HG02943 (cell line): ENCODE data around the gene EXOC3.

ENCODE experiments used
- ATAC-seq: cut with Tn5 transposase; IDR thresholded peaks from one replicate; pipeline ENCODE4 v1.9.1; 2021; ENCODE audit warnings: mild to moderate bottlenecking, low read depth, moderate library complexity; ENCODE audit not compliant: unreplicated experiment

Gene EXOC3

DNA sequence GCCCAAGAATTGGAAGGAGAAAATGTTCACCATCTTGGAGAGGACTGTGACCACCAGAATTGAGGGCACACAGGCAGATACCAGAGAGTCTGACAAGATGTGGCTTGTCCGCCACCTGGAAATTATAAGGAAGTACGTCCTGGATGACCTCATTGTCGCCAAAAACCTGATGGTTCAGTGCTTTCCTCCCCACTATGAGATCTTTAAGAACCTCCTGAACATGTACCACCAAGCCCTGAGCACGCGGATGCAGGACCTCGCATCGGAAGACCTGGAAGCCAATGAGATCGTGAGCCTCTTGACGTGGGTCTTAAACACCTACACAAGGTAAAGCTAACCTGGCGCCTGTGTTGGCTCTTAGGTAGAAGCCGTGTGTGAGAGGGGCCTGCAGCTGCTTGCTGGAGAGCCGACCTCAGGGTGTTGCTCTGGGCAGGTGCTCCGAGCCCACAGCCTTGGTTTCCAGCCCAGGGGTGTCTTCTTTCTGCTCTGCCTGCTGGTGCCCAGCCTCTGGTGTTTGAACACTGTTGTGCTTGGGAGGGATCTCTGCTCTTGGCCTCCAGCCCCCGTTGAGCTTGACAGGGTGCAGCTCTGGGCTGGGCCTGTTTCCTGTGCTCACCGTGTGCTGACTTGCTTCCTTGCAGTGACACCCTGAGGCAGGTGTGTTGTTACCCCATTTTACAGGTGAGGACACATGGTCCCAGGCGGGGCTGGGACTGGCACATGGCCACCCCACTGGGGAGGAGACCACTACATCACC, 10.9 kb downstream of the EXOC3 start:
- no peak for ATAC-seq

- no peak for ATAC-seq
Observed at GRCh38 chr5:454936-455335, 12.0 kb downstream of the EXOC3 start.

DNA sequence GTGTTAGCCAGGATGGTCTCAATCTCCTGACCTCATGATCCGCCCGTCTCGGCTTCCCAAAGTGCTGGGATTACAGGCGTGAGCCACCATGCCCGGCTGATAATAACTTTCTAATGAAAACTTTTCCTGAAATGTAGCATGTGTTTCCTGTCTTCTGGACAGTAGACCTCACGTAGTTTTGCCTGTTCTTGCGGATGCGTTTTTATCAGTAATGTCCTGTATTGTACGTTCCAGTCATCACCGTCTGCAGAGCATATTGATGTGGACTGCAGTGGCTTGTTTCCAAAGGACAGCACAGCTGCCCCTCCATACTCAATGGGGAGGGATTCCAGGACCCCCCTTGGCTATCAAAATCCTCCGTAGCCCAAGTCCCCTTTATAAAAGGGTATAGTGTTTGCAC, 12.8 kb downstream of the EXOC3 start:
- ATAC-seq, result no peak

DNA sequence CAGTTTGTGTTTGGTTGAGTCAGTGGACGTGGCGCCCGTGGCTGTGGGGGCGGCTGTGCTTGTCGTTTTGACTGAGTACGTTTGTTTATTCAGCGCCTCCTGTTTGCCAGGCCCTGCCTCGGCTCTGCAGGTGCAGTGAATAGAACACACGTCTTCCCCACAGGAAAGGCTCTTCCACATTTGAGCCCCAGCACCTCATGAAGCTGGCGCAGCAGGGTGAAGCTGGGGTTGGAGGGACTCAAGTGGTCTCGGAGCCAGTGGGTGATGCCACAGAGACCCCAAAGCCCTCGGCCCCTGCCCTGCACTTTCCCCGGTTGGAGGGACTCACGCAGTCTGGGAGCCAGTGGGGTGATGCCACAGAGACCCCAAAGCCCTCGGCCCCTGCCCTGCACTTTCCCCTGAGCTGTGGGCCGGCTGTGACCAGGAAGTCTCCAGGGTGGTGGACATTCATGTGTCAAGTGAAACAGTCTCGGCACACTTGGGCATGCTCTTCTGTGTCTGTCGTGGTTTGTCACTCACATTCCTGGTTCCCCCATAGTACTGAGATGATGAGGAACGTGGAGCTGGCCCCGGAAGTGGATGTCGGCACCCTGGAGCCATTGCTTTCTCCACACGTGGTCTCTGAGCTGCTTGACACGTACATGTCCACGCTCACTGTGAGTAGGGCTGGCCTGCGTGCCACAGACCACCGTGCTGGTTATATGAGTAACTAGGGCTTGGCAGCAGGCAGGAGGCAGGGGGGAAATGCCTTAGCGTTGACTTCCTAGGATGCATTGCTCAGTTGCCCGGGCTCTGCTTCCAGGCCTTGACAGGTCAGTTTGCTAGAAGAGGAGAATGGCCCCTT, 13.6 kb downstream of the EXOC3 start:
- no peak for ATAC-seq

DNA sequence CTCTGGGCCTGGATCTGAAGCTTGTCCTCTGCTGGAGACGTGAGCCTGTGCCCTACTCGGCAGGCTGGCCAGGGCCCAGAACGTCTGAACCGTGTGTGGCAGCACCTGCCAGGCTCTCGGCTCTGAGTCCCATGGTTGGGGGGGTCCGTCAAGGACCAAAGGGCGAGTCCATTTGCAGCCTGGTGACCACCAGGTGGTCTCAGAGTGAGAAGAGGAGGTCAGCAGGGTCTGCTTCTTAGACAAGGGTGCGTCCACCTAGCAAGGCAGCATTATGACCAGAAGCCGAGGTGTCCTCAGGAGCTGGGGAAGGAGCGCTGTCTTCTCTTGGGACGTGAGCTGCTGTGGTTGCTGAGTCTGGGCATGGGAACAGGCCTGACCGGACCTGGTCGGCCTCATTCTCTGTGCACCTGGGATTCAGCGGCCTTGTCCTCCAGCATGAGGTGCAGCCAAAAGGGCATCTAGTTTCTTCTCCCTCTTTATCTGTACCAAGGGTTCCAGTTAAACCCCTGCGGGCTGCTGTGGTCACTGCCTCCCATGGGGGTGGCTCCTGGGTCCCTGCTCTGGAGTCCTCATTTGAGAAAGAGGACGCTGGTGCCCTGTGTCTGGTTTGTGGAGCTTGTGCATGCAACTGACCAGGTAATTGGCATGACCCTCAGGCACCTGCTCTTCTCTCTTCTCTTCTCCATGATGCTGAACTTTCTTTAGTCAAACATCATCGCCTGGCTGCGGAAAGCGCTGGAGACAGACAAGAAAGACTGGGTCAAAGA, 14.4 kb downstream of the EXOC3 start:
- ATAC-seq, result no peak

GRCh38 chr5:458547-459353, 15.8 kb downstream of the EXOC3 start:
- no peak for ATAC-seq

DNA sequence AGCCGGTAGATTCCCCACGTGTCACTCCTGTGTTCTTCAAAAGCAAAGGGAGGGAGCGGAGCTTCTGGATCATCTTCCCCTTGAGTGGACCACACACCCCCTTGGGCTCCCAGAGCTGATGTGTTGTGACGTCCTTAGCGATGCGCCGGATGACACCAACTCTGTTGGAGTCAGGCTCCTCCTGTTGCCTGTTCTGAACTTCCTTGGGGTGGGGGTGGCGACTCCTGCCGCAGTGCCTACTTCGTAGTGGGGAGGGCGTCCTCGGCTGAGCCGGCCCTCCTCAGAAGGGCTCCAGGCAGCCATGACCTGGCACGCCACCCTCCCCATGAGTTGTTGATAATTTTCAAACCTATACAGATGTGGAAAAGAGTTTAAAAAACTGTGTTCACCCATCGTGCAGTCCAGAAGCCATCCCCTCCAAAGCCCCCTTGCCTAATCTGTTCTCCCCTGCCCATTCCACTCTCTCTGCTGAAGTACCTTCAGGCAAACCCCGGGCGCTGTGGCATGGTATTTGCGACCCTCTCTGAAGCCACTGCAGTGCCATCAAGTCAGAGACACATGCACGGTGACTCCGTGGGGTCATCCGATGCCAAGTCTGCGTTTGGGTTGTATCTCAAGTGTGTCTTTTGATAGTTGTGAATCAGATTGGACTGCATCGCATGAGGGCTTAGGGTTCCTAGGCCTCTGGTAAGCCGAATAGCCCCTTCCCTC, 16.7 kb downstream of the EXOC3 start:
- ATAC-seq, result no peak

DNA sequence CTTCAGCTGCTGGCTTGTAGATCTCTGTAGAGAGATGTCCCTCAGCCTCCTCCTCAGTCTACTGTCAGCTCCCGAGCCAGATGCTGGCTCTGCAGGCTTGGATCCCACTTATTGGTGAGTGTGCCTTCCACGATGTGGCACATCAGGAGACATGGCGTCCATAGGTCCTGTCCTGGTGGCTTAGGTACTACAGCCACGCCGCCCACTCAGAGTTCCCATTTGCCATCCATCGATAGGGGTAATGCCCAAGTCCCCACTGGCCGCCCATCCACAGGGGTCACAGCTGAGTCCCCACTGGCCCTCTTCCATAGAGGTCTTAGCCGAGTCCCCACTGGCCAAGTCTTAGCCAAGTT, 17.3 kb downstream of the EXOC3 start:
- ATAC-seq, result no peak

GRCh38 chr5:462051-462481, 19.1 kb downstream of the EXOC3 start:
- no peak for ATAC-seq

DNA sequence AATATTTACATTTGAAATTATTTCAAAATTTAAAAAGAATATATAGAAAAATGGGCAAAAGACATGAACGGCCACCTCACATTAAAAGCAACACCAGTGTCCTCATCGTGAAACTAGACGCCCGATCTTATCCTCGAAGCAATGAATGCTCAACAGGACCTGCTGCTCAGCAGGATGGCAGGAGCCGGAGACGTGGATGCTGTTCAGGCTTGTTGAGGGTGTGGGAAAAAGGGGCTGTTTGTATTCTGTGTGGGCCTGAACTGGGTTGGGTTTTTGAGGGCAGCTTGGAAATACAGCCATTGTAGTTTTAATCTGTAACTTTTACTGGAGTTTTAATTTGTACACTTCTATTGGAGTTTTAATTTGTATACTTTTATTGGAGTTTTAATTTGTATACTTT, 20.3 kb downstream of the EXOC3 start:
- ATAC-seq, result no peak

- ATAC-seq, result no peak
Observed at GRCh38 chr5:463952-464351, 21.0 kb downstream of the EXOC3 start.

GRCh38 chr5:464446-464842, 21.5 kb downstream of the EXOC3 start:
- ATAC-seq, result no peak

GRCh38 chr5:464843-465590, 22.0 kb downstream of the EXOC3 start:
- ATAC-seq, result no peak

GRCh38 chr5:465591-466403, 22.8 kb downstream of the EXOC3 start:
- no peak for ATAC-seq

GRCh38 chr5:466661-467310, 23.8 kb downstream of the EXOC3 start:
- ATAC-seq, result no peak

DNA sequence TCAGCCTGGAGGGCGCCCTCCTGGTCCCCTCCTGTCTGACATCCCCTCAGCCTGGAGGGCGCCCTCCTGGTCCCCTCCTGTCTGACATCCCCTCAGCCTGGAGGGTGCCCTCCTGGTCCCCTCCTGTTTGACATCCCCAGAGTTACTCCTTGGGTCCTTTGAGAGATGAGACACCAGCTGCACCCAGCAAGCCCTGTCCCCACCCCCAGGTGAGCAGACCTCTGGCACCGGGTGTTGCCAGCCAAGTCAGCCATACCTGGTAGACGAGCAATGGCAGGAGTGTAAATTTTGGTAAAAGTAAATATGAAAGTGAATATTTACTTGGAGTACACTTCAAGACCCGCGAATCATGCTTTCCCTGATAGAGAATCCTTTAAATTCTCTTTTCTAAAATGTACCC, 25.4 kb downstream of the EXOC3 start:
- ATAC-seq, result no peak

- no peak for ATAC-seq
Observed at GRCh38 chr5:469752-470483, 26.9 kb downstream of the EXOC3 start.
